Transverse colon (tissue), 4 donors: ENCODE data around the gene SCARB2. TPM values are rescaled to one million over a fixed set of nuclear protein-coding genes. Genes with fewer than 3 reads are reported as not detected.

ENCODE experiments used
- DNase-seq: peaks from one replicate; pipeline ENCODE4 v3.0.0-alpha.2; 2019
- H3K27ac ChIP-seq, 4 donors: fragments of 200-600 bp; sonication (generic); 2 replicates each; pipeline ENCODE4 v1.5.1; 2016 to 2018; ENCODE audit warnings: inconsistent platforms in 4 of 4
- H3K27me3 ChIP-seq: fragments of 200-600 bp; sonication (generic); 2 replicates; pipeline ENCODE4 v1.5.1; 2017; ENCODE audit warnings: inconsistent platforms
- H3K36me3 ChIP-seq, 4 donors: fragments of 200-600 bp; sonication (generic); 2 replicates each; pipeline ENCODE4 v1.5.1; 2017 to 2019; ENCODE audit warnings: inconsistent platforms in 4 of 4
- H3K4me1 ChIP-seq, 4 donors: fragments of 200-600 bp; sonication (generic); 2 replicates each; pipeline ENCODE4 v1.5.1; 2017 to 2020; ENCODE audit warnings: inconsistent platforms in 4 of 4
- H3K4me3 ChIP-seq, 4 donors: fragments of 200-600 bp; sonication (generic); 1 replicate in 1 of 4; 2 replicates in 3 of 4; pipeline versions ENCODE4 v1.5.1 to v1.6.1; 2017 to 2019; ENCODE audit warnings: inconsistent platforms in 4 of 4
- H3K9me3 ChIP-seq, 2 donors: fragments of 200-600 bp; sonication (generic); 2 replicates each; pipeline ENCODE4 v1.5.1; 2017 to 2019; ENCODE audit warnings: inconsistent platforms in 2 of 2
- EP300 ChIP-seq: sonication (generic); formaldehyde crosslinking; IDR thresholded peaks from one replicate; pipeline ENCODE4 v1.6.1; 2017; ENCODE audit warnings: antibody characterized with exemption, low read depth
- POLR2A ChIP-seq: fragments of 450-650 bp; IDR thresholded peaks from one replicate; pipeline ENCODE4 v1.6.1; 2016; ENCODE audit warnings: antibody characterized with exemption, mild to moderate bottlenecking, moderate library complexity
- POLR2AphosphoS5 ChIP-seq, 3 donors: sonication (generic); formaldehyde crosslinking; IDR thresholded peaks; one replicate each; pipeline ENCODE4 v1.6.1; 2016; ENCODE audit warnings: antibody characterized with exemption in 3 of 3
- WGBS, 2 donors: methylation state at CpG; one replicate each; pipeline ENCODE4 v1.1.5; 2018; ENCODE audit warnings: low coverage in 1 of 2; 5-methylcytosine and 5-hydroxymethylcytosine counted together
- in situ Hi-C, 4 donors: fragments of 200-750 bp; cut with MboI; loops; one replicate each; pipeline versions ENCODE4 v1.15.0 to v1.15.1; 2017; ENCODE audit warnings: low sequenced_read_pairs in 3 of 4, low pct_ligation_motif_present in 1 of 4, low pct_unique_long_range_greater_than_20kb in 1 of 4
- intact Hi-C: fragments of 100-400 bp; cut with DNase I; formaldehyde crosslinking; loops from one replicate; pipeline ENCODE4 v1.15.1; 2023; ENCODE audit warnings: low total_unique reads
- total RNA-seq, 4 donors: library from RNA; depleted of rRNA; stranded (reverse); fragments of >200 nt; gene quantifications; one replicate each; pipeline ENCODE4 v1.1.0, GENCODE V29; 2016
- TF ChIP-seq, protein P1 (sequence below), 5 experiments: fragments of 200-600 bp in 3 of 5; fragments of 450-650 bp in 2 of 5; sonication (generic) in 3 of 5; IDR thresholded peaks; 1 replicate in 2 of 5; 2 replicates in 3 of 5; pipeline ENCODE4 v1.5.1; 2016 to 2017; ENCODE audit warnings: antibody characterized with exemption in 5 of 5, inconsistent platforms in 3 of 5, mild to moderate bottlenecking in 2 of 5, moderate library complexity in 1 of 5

Gene SCARB2
- total RNA-seq, 4 donors from 2014 or later, result 139 to 210 (median 194) TPM

DNA sequence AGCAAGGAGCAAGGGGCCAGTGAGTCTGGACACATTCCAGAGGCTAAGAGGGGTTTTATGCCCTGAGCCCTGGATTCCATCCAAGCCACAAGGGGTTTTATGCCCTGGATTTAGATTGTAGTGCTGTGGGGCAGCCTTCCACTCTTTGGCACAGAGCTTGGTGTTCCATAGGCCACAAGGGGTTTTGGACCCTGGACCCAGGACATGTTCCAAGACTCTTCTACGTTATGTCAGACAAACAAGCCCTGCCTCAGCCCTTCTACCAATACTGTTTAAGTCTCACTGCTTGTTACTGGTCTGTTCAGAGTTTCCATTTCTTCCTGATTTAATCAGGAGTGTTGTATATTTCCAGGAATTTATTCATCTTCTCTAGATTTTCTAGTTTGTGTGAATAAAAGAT lies 12.8 kb upstream of the SCARB2 start:
- WGBS, 2 donors, result 0% methylated on average over 1 of the region's 1 CpG; no CpG with 5 or more reads in 1 of the 2 donors

DNA sequence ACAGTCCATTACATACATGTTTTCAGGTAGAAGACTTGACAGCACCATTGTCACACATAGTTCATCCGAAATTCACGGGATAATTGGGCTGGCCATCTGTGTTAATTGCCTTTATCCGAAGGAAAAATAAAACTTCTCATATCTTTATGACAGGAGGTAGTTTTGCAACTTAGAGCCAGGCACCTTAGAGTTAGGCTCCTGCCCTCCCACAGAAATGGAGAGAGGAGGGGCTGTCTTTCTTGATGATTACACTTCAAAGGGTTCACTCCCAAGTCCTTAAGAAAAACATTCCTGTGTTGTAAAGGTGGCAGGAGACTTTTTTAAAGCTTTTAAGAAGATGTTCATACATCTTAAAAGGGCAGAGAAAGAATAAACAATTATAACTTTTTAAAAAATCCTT lies 10.5 kb upstream of the SCARB2 start:
- in situ Hi-C loops, result no loop called here
- Histone ChIP-seq H3K27ac (no peak overlapping the region), H3K4me1 (peaks cover 0 to 14% (median 4%) of the 10 kb centered on the region in 4 donors), H3K36me3 (no peaks in the 10 kb centered on the region), H3K27me3 (no peaks in the 10 kb centered on the region), H3K4me3 (no peak overlapping the region), H3K9me3 (peaks cover 0 to 5% of the 10 kb centered on the region in 2 donors)
- TF ChIP-seq POLR2AphosphoS5 (IDR thresholded peaks at IDR 0.05), result no peak
- no peak for TF ChIP-seq EP300
- no peak for TF ChIP-seq POLR2A
- TF ChIP-seq, protein P1, sequence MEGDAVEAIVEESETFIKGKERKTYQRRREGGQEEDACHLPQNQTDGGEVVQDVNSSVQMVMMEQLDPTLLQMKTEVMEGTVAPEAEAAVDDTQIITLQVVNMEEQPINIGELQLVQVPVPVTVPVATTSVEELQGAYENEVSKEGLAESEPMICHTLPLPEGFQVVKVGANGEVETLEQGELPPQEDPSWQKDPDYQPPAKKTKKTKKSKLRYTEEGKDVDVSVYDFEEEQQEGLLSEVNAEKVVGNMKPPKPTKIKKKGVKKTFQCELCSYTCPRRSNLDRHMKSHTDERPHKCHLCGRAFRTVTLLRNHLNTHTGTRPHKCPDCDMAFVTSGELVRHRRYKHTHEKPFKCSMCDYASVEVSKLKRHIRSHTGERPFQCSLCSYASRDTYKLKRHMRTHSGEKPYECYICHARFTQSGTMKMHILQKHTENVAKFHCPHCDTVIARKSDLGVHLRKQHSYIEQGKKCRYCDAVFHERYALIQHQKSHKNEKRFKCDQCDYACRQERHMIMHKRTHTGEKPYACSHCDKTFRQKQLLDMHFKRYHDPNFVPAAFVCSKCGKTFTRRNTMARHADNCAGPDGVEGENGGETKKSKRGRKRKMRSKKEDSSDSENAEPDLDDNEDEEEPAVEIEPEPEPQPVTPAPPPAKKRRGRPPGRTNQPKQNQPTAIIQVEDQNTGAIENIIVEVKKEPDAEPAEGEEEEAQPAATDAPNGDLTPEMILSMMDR (IDR thresholded peaks at IDR 0.05), result no peak
- WGBS, 2 donors, result 43 to 47% methylated on average over 3 of the region's 3 CpGs
- intact Hi-C loops, result no loop called here
- no peak for DNase-seq

More for the DNA sequence above, 12.8 kb upstream of the SCARB2 start:
- in situ Hi-C loops, result no loop called here
- DNase-seq, result peak; percentile 39
- TF ChIP-seq POLR2A, result no peak
- TF ChIP-seq, protein P1 (IDR thresholded peaks at IDR 0.05), result no peak
- no peak for TF ChIP-seq POLR2AphosphoS5 (IDR thresholded peaks at IDR 0.05)
- no peak for TF ChIP-seq EP300
- H3K27me3 ChIP-seq, result no peaks in the 10 kb centered on the region
- intact Hi-C loops, result no loop called here
- peaks cover 0 to 11% (median 3%) of the 10 kb centered on the region in 4 donors for H3K4me1 ChIP-seq
- no peaks in the 10 kb centered on the region for H3K36me3 ChIP-seq
- H3K27ac ChIP-seq, result no peak overlapping the region
- peaks cover 0 to 5% of the 10 kb centered on the region in 2 donors for H3K9me3 ChIP-seq
- H3K4me3 ChIP-seq, result no peak overlapping the region

DNA sequence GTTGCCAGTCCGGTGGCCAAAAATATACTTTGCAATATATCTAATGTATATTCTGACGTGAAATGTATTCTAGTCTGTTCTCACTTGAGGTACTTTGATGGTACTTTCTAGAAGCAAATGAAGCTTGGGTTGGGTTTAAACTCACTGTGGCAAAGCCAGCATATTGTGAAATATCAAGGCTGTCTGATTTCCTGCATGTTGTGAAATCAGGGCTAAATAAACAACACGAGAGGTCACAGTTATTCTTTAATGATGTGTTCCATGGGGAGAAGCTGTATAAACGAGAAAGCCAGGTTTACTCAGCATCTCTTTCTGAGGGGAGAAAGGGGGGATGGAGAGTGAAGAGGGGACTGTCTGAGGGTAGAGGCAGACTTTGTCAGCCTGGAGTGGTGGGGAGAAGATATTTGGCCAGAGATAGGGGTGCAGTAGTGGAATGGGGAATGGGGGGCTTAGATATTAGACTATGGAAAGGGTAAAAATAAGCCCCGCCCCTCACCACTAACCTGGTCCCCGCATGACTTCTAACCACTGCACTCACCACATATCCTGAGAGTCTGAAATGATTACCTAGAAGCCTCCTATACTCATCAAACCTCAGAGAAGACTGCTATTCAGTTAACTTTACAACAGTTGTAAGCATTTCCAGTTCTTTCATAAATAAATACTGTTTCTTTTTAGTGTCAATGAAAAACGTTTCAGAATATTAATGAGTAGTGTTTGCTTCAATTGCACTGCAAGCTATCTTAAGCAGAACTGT lies 5.9 kb upstream of the SCARB2 start:
- WGBS, 2 donors, result 54 to 61% methylated on average over 6 to 7 of the region's 7 CpGs
- intact Hi-C loops, result no loop called here
- H3K4me1 ChIP-seq, result peaks cover 12 to 45% (median 23%) of the 10 kb centered on the region in 4 donors
- H3K9me3 ChIP-seq, result no peaks in the 10 kb centered on the region
- peak overlapping the region in 3 of 4 donors; percentile 20 to 50 (median 31) for H3K27ac ChIP-seq
- H3K27me3 ChIP-seq, result no peaks in the 10 kb centered on the region
- DNase-seq, result no peak
- H3K4me3 ChIP-seq, result no peak overlapping the region
- in situ Hi-C loops, result no loop called here
- no peak for TF ChIP-seq POLR2A
- TF ChIP-seq POLR2AphosphoS5 (IDR thresholded peaks at IDR 0.05), result peak; percentile 39 to 71 (median 49)
- TF ChIP-seq, protein P1 (IDR thresholded peaks at IDR 0.05), result no peak
- H3K36me3 ChIP-seq, result no peaks in the 10 kb centered on the region

DNA sequence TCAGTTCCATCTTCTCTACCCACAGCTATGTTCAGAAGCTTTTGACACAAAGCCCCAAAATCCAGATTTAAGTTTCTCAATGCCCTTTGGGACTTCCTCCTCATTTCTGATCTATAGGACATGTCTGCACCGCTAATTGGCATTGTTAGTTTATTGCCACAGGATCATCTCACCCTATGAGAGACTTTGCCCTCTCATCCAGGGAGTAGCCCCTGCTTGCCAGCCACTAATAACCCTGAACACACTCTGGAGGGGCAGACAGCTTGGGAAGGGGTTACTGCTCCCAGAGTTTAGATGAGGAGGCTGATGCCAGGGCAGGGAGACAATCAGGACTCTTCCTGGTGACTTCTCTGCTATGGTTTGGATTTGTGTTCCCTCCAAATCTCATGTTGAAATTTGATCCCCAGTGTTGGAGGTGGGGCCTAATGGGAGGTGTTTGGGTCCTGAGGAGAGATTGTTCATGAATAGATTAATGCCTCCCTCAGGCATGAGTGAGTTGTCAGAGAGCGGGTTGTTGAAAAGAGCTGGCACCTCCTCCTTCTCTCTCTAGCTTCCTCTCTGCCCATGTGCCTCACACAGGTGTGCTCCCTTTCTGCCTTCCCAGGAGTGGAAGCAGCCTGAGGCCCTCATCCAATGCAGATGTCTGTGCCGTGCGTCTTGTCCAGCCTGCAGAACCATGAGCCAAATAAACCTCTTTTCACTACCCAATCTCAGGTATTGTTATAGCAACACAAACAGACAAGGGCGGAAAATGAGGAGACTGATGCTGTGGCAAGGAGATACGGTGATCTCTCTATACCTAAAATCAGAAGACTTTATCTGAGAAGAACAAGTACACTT lies 3.6 kb upstream of the SCARB2 start:
- H3K27ac ChIP-seq, result peak overlapping the region in 1 of 4 donors; percentile 14
- TF ChIP-seq EP300, result no peak
- no peak for TF ChIP-seq POLR2AphosphoS5 (IDR thresholded peaks at IDR 0.05)
- TF ChIP-seq, protein P1 (IDR thresholded peaks at IDR 0.05), result no peak
- TF ChIP-seq POLR2A, result no peak

More for the DNA sequence above, 3.6 kb upstream of the SCARB2 start:
- Histone ChIP-seq H3K9me3 (no peaks in the 10 kb centered on the region), H3K4me1 (peaks cover 17 to 49% (median 31%) of the 10 kb centered on the region in 4 donors), H3K27me3 (no peaks in the 10 kb centered on the region), H3K36me3 (no peaks in the 10 kb centered on the region), H3K4me3 (no peak overlapping the region)
- DNase-seq, result no peak
- in situ Hi-C loops, result no loop called here
- WGBS, 2 donors, result 84 to 89% methylated on average over 3 to 6 of the region's 6 CpGs
- intact Hi-C loops, result no loop called here
